T-helper 1 cell treated with Interleukin-12 subunit alpha and Interleukin-12 subunit beta and Interleukin-4 antibody, amounts not matched to agents 30 ng/mL and 1 ng/mL, for 36 hours (primary cell): ENCODE measurements around the gene ATP8B3. TPM values are rescaled to one million over a fixed set of nuclear protein-coding genes. Genes with fewer than 3 reads are reported as not detected.

Experiments used
- intact Hi-C: fragments of 100-400 bp; cut with micrococcal nuclease; formaldehyde crosslinking; loops from one replicate; pipeline ENCODE4 v1.15.1; 2024
- total RNA-seq: library from RNA; stranded (reverse); gene quantifications from 2 replicates; pipeline ENCODE4 v1.2.3, GENCODE V29; 2022

Gene ATP8B3
- total RNA-seq, 1 donor from 2014 or later = 14.2 TPM

DNA sequence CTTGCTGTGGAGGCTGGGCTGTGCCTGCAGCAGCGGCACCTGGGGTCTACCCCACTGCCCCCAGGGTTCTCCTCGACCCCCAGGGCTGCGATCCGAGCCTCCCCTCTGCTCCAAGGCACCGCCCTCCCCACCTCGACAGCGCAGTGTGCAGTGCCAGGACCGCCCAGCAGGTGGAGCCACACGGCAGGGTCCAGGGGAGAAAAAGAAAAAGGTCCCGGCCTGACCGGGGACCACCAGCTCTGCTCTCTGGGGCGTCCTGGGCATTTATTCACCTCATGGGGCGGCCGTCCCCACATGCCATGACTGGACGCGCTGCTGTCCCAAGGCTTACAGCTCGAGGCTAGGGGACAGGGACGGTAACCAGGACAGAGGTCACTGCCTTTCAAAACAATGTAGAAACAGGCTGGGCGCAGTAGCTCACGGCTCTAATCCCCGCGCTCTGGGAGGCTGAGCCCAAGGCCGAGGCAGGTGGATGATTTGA lies 25.6 kb upstream of the ATP8B3 start:
- intact Hi-C loops = no loop called here

DNA sequence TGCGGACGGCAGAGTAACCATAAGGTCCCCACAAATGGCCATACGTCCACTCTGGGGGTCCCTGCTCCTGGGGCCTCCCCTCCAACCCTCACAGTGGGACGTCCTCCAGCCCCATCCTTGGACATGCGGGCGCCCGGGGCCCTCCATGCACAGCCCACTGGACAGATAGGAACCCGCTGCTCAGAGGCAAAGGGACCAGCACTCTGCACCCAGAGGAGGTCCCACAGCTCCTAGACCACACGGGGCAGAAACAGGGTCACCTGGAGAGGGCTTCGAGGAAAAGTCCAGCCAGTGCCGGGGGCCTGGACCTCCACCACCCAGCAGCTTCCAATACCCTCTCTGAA lies 25.1 kb upstream of the ATP8B3 start:
- intact Hi-C loops = no loop called here

DNA sequence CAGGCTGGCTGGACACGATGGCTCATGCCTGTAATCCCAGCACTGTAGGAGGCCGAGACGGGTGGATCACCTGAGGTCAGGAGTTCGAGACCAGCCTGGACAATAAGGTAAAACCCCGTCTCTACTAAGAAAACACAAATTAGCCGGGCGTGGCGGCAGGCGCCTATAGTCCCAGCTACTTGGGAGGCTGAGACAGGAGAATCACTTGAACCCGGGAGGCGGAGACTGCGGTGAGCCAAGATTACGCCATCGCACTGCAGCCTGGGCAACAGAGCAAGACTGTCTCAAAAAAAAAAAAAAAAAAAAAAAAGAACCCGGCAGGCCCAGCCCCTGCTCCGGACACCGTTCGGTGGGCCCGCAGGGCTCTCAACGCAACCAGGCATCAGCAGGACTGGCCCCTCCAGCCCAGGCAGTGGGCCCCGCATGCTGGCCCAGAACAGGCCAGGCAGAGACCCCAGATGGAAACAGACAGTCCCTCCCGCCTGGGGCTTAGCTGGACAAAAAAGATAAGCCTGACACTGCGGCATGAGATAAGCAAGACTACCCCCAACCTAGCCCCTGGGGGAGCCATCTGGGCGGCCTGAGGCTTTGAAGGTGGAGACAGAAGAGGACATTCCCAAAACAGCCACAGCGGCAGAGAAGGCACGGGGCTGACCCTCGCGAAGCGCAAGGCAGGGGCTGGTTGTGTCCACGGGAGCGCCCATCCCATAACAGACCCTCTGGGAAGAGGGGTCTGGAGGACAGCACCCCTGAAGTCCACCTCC lies 24.6 kb upstream of the ATP8B3 start:
- intact Hi-C loops = no loop called here

DNA sequence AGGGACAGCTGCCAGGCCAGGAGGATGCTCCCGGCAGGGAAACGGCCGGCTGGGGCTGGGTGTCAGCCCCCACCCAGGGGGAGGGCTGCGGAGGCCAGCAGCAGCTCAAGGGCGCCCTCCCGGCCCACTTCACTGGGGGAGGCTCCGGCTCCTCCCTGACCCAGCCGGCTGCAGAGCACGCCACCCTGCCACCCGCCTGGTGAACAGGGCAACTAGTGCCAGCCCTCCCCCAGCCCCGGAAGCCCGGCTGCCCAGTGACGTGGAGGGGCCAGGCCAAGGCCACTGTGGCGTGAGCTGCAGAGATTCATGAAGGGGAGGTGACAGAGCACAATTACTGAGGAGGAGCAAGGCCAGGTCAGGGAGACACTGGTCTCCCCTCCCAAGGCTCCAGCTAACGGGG lies 21.5 kb upstream of the ATP8B3 start:
- intact Hi-C loops = no loop called here

DNA sequence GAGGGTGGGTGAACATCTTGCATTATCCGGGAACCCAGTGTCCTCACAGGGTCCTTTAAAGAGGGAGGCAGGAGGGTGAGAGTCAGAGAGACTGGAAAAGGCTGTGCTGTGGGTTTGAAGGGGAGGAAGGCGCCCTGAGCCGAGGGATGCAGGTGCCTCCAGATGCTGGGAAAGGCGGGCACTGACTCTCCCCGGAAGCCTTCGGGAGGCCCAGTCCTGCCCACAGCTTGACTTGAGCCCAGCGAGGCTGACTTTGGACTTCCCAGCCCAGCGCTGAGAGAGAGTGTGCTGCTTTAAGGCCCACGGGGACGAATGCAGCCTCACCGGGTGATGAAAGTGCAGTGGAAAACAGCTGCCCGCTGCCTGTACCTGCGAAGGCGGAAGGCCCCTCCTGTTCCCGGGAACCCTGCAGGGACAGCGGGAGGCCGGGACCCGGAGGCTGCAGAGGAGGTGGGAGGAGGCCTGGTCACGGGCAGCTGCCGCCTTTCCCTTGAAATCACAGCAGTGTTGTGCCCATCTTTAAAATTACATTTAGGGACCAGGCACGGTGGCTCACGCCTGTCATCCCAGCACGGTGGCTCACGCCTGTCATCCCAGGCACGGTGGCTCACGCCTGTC lies 20.1 kb upstream of the ATP8B3 start:
- intact Hi-C loops = no loop called here

DNA sequence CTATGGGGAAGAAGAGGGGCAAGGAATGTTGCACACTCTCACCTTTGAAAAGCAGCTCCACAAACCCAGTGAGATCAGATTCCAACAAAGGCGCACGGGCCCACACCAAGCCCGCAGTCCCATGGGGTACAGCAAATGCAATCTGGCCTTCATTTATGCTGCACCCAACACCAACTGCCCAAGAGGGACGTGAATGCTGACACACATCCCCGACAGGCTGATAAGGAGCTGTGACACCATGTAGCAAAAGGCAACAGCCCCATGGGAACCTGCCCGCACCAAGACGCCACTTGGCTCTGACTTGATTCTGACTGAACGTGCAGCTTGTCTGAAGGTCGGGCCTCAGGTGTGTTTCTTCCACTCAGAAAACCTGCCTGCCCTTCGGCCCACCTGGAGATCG lies 18.9 kb upstream of the ATP8B3 start:
- intact Hi-C loops = no loop called here

DNA sequence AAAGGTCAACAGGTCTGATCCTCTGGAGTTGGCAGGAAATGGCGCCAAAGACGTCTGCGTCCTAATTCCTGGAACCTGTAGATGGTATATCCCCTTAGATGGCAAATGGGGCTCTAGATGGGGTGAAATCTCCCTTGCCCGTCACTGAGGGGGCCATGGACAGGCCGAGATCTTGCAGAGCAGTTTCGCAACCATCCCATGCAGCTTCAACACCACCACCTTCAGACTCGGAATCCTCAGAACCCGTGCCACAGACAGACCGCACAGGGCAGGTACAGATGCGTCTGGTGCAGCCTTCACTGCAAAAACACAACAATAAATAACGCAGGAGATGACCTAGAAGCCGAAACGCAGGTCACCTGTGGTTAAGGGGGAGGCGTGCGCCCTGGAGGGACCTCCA lies 18.5 kb upstream of the ATP8B3 start:
- intact Hi-C loops = no loop called here

DNA sequence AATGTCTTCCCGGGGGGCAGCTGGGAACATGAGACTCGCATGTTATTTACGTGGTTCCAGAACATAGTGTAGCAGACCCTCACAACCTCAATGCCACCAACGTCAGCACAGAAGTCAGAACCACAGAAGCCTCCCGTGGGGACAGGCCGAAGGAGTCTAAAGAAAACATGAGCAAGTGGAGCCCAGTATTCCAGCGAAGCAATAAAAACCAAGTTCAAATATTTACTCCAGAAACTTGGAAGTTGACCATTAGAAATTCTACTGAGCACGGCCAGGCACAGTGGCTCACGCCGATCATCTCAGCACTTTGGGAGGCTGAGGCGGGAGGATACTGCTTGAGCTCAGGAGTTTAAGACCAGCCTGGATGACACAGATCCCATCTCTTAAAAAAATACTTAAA lies 17.9 kb upstream of the ATP8B3 start:
- intact Hi-C loops = loop anchor here (5.0 kb wide), 1 partner anchor 43 kb away; no protein-coding TSS in a partner anchor

DNA sequence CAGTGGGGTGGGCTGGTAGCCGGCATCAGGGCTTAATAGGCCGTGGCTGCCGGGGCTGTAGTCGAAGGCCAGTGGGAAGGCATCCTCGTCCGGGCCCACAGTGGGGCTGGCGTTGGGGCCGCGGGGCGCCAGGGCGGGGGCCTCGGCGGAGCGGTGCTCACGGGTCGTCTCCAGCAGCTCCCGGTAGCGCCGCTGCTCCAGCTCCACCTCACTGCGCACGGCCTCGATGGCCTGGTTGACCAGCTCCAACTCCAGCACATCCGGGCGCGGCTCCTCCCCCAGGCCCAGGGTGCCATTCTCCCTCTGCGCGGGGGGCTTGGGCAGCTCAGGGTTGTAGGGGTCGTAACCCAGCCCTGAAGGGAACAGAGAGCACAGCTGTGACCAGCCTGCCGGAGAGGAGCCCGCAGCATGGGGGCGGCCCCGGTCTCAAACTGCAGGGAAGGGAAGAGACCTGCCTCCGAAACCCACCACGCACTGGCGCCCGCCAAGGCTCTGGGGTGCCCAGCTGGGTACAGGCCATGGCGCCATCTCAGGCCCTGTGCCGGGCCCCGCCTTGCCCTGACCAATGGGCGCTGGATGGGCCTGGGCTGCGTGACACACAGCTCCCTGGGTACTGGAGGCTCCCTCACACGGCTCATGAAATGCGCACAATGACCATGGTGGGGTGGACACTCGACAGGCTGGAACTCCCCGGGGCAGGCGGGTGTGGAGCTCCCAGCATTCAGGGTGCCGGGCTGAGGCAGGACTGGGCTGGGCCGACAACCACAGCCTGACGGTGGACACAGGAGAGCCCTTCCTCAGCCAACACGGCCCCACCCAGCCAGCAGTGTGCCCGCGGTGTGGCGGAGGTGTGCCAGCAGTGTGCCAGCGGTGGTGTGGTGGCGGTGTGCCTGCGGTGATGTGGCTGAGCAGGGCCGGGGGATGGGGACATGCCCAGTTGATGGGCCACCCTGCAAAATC lies 16.5 kb upstream of the ATP8B3 start:
- intact Hi-C loops = loop anchor here (5.0 kb wide), 1 partner anchor 41 kb away; no protein-coding TSS in a partner anchor

DNA sequence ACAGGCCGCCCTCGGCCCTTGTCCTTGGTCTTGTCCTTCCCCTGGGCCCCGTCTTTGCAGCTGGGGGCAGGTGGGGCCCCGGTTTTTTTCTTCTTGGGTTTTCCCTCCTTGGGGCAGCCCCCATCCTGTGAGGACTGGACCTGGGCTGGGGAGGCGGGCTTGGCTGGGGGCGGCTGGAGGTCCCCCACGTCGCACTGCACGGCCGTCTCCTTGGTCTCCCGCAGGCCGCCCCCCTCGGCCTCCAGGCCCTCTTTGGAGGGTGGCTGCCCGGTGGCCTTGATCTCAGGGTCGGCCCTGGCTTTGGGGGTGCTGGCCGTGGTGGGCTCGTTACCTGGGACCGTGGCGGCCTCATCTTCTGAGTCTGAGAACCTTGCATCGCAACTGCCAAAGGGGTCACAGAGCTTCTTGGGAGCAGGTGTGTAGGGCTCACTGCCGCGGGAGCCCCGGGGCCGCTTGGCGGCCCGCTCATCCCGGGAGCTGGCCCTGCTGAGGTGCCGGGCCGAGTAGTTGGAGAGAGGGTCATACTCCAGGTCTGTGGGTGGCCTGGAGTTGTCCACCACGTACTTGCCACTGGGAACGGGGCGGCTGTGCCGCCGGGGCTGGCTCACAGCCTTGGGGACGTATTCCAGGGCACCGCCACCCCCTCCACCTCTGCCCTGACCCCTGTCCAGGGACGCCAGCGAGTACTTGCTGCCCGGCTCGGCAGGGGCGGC lies 15.6 kb upstream of the ATP8B3 start:
- intact Hi-C loops = loop anchor here (5.0 kb wide), 1 partner anchor 40 kb away; no protein-coding TSS in a partner anchor

DNA sequence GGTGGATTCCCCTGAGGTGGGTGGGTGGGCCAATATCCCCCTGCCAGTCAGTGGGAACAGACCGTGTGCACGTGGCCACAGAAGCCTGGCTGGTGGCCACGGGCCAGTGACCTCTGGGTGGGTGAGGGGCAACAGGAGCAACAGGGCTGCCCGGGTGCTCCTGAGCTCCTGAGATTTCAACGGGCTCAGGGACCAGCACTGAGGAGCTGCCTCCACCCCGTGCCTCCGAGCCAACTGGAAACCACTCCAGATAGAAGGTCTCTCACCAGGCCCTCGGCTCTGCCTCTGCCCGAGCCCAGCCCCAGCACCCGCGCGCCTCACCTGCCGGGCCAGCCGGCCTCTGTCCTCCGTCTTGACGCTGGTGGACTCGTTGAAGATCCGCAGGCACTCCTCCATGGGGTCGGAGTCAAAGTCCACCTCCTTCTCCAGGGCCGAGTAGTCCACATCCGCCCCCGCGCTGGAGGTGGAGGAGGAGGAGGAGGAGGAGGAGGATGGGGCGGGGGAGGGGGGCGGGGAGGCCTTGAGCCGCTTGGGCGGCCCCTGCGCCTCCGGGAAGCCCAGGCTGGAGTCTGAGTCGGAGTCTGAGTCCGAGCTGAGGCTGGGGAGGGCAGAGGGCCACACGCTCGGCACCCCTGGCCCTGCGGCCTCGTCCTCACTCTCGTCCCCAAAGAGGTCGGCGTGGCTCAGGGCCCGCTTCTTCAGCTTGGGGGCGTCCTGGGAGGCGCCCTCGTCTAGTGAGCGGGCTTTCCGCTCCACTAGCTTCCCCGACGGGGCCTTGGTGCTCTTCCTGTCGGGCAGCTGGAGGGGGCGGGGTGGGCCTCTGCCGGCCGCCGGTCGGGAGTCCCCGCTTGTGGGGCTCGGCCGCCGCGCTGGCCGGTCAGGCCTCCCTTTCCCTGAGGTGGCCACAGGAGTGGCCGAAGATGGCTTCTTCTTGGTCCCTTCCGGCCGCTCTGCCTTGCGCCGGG lies 14.8 kb upstream of the ATP8B3 start:
- intact Hi-C loops = loop anchor here (1.0 to 5.0 kb wide), 2 partner anchors 15 to 40 kb away; partner anchors contain the start of gene ATP8B3

DNA sequence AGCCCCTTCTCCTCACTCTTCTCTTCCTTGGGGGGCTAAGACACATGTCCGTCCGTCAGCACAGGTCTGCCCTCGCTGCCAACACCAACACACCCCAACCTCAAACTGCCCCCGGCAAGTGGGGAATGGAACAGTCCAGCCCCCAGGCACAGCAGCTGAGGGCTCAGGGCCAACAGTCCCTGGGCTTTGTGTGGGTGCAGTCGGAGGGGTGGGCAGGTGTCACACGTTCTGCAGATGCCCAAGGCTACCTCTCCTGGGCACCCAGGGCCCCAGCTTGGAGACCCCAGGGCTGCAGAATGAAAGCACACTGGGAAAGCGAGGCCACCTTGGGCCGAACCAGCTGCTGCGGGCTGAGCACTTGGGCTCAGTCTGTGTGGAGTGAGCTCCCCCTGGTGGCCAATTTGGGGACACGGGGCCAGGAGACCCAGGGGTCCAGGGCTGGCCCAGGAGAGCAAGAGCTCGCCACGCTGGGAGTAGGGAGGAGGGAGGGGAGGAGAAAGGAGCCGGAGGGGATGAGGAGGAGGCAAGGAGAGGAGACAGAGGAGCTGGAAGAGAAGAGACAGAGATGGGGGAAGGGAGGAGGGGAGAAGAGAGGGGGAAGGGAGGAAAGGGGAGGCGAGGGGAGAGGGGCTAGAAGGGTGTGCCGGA lies 14.0 kb upstream of the ATP8B3 start:
- intact Hi-C loops = loop anchor here (1.0 to 5.0 kb wide), 2 partner anchors 14 to 39 kb away; partner anchors contain the start of gene ATP8B3

DNA sequence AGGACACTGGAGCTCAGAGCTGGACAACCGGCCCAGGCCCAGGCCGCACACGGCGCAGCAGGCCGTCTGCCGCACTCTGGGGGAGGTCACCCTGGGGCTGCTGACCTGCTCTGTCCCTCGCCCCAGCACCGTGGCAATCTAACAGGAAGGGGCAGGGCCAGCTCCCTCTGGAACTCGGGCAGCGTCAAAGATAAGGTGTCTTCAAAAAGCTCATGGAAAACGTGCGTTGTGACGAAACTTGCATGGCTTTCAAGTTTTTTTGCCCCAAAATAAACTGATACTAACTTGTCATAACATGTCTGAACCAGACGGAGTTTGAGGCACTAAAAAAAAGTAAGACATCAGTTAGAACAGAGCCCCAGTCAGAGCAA lies 12.2 kb upstream of the ATP8B3 start:
- intact Hi-C loops = no loop called here

DNA sequence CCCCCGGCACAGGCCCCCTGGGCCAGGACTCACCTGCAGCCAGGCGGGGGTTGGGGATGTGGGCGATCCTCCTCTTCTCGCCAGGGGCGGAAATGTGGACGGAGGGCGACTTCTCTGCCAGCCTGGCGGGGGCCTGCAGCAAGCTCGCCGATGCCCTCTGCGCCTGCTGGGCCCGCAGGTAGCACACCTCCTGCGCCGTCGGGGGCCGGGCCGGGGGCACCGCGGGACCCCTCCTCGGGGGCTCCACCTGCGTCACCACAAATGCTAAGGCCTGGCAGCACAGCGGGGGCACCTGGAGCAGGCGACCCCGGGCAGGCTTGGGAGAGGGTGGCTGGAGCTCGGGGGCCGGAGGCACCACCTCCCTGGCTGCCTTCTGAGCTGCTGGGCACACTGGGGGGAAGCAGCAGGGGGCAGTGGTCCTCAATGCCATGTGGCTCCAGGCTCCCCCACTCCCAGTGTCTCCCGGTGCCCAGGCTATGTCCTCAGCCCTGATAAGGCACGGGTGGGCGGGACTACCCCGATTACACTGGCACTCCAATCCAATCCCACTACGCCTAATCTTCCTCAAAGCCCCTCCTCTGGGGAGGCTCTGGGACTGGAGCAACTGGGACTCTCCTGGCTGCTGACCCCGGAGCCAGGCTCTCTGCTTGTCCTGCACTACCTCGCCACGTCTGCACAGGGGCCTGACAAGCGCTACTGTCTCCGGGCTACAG lies 11.6 kb upstream of the ATP8B3 start:
- intact Hi-C loops = no loop called here

DNA sequence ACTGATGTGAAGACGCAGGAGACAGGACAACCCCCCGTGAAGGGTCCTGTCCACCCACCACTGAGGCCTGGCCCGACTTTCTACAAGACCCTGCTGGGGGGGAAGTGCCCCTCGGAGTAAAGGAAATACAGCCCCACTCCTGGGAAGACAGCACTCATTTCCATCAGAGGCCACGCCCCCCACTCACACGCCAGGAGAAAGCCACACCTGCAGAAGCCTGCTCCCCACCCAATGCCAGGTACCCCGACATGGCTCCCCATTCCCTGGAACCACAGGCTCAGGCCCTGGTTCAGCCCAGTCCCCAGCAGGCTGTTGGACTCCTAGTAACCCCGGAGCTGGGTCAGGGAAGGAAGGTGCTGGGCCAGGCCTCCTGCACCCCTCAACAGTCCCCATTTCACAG lies 10.9 kb upstream of the ATP8B3 start:
- intact Hi-C loops = no loop called here

DNA sequence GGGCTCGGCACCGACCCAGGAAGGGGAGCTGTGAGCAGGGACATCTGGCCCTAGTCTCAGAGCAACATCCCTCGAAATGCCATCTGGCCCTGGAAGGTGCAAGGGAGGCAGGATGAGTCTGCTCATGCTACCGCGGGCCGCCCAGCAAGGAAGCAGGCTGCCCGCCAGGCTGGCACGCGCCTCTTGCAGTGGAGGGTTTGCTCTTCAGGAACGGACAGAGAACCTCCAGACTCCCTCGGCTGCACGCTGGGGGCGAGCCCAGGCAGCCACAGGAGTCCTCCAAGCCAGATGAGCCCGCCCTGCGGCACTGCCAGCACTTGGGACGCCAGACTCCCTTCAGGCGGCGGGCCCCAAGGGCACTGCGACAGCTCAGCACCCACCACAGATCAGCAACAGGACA lies 10.1 kb upstream of the ATP8B3 start:
- intact Hi-C loops = no loop called here

DNA sequence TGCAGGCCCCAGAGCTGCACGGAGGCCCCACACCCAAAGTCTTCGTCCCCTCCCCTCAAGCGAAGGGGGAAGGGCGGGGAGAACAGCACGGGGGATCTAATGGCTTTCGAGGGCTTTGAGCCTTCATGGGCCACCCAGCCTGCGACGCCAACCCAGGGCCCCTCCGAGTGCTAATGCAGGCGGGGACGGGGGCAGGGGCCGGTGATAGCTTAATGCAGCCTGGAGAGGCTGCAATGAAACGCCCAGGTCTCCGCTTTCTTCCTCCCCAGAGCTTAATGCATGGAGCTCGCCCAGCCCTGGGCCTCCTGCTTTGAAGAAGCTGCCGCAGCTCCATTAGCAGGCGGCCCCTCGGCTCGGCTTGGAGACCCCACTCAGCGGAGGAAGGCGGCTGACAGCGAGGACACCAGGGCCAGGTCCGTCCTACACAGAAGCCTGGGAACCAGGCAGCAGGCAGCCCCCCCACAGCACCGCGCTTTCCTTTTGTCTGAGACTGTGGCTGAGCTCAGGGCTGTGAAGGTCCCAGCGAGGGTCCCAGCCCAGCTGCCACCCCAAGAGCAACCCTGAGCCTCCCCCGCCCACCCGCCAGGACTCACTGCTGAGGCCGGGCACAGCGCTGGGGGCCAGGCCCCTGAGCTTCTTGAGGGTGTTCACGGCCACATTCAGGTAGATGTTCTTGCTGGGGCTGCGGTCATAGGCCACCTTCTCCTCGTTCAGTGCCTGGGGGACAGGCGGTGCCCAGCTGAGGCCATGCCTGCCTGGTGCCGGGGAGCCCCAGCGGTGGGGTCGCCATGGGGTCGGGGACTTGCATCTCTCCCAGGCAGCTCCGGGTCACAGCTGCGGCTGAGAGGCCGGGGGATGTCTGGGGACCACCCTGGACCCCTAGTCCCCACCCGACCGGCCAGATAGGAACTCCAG lies 7.5 kb upstream of the ATP8B3 start:
- intact Hi-C loops = no loop called here
